ENCODE data around the gene UBA1. TPM values are rescaled to one million over a fixed set of nuclear protein-coding genes. Genes with fewer than 3 reads are reported as not detected.

The UBA1 gene
- total and polyA plus RNA-seq, 12 donors, result 90.9 to 157 (median 124) TPM

DNA sequence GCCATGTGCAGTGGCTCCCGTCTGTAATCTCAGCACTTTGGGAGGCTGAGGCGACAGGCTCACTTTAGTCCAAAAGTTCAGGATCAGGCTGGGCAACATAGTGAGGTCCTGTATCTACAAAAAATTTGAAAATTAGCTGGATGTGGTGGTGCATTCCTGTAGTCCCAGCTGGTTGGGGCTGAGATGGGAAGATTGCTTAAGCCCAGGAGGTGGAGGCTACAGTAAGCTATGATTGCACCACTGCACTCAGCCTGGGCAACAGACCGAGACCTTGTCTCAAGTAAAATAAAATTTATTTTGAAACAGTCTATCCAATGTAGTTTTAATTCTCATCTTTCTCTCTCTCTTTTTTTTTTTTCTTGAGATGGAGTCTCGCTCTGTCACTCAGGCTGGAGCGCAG lies 27.5 kb upstream of the UBA1 start:
- no peak for ATAC-seq
- Histone ChIP-seq H3K36me3 (peaks cover 0 to 31% (median under 1%) of the 10 kb centered on the region in 9 donors), H3K4me3 (no peak overlapping the region), H3K9me3 (peaks cover 0 to 7% (median 0%) of the 10 kb centered on the region in 11 donors), H3K27ac (no peak overlapping the region), H3K27me3 (peaks cover 0 to 19% (median 0%) of the 10 kb centered on the region in 7 donors), H3K4me1 (peaks cover 0 to 14% (median 0%) of the 10 kb centered on the region in 9 donors)
- intact Hi-C loops (cut with DNase I), result no loop called here
- DNase-seq, result no peak
- TF ChIP-seq, protein P1, sequence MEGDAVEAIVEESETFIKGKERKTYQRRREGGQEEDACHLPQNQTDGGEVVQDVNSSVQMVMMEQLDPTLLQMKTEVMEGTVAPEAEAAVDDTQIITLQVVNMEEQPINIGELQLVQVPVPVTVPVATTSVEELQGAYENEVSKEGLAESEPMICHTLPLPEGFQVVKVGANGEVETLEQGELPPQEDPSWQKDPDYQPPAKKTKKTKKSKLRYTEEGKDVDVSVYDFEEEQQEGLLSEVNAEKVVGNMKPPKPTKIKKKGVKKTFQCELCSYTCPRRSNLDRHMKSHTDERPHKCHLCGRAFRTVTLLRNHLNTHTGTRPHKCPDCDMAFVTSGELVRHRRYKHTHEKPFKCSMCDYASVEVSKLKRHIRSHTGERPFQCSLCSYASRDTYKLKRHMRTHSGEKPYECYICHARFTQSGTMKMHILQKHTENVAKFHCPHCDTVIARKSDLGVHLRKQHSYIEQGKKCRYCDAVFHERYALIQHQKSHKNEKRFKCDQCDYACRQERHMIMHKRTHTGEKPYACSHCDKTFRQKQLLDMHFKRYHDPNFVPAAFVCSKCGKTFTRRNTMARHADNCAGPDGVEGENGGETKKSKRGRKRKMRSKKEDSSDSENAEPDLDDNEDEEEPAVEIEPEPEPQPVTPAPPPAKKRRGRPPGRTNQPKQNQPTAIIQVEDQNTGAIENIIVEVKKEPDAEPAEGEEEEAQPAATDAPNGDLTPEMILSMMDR (IDR thresholded peaks at IDR 0.05), result no peak
- 97 to 98% methylated on average over 5 of the region's 5 CpGs for WGBS, 2 donors

DNA sequence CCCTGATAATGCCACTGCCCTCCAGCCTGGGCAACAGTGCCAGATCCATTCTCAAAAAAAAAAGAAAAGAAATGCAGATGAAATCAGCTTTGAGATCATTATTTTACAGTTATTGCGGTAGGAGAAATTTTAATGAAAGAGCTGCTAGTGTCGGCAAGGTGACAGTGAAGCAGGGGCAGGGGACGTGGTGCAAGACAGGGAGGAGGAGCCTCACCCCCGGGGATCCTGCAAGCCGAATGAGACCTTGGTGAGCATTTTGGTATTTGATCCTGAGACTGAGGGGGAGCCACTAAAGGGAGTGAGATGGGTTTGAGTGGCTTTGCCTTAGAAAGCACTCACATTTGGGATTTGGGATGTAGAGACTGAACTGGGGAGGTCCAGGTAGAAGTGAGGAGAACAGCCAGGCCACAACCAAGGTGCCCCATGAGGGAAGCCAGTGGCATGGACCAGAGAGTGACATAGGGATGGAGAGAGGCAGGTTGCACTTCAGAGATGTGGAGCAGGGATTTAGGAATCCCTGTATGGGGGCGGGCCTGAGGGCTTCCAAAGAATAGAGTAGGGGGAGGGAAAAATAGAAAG lies 25.0 kb upstream of the UBA1 start:
- TF ChIP-seq, protein P1 (IDR thresholded peaks at IDR 0.05), result no peak
- H3K27ac ChIP-seq, result no peak overlapping the region
- peaks cover 0 to 43% (median 9%) of the 10 kb centered on the region in 9 donors for H3K36me3 ChIP-seq
- intact Hi-C loops (cut with DNase I), result no loop called here
- H3K4me1 ChIP-seq, result peaks cover 0 to 14% (median 0%) of the 10 kb centered on the region in 9 donors
- no peak for ATAC-seq
- 91% methylated on average over 6 of the region's 6 CpGs for WGBS, 2 donors
- H3K4me3 ChIP-seq, result no peak overlapping the region
- DNase-seq, result no peak
- H3K9me3 ChIP-seq, result peaks cover 0 to 7% (median 0%) of the 10 kb centered on the region in 11 donors
- peaks cover 0 to 29% (median 0%) of the 10 kb centered on the region in 7 donors for H3K27me3 ChIP-seq

DNA sequence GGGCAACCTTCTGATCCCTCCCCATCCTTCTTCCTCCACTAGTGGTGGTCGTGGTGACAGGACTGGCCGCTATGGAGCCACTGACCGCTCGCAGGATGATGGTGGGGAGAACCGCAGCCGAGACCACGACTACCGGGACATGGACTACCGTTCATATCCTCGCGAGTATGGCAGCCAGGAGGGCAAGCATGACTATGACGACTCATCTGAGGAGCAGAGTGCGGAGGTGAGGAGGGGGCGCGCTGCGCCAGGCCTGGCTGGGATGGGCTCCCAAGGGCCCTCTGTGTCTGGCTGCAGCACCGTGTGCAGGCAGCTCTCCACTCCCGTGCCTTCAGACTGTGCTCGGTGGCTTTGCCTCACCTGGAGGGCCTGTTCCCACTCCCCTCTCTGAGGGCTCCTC lies 24.4 kb upstream of the UBA1 start:
- TF ChIP-seq, protein P1 (IDR thresholded peaks at IDR 0.05), result no peak
- no peak for DNase-seq
- Histone ChIP-seq H3K27me3 (peaks cover 0 to 32% (median 0%) of the 10 kb centered on the region in 7 donors), H3K4me3 (no peak overlapping the region), H3K27ac (no peak overlapping the region), H3K36me3 (peaks cover 0 to 45% (median 9%) of the 10 kb centered on the region in 9 donors), H3K9me3 (peaks cover 0 to 7% (median 0%) of the 10 kb centered on the region in 11 donors), H3K4me1 (peaks cover 0 to 14% (median 0%) of the 10 kb centered on the region in 9 donors)
- ATAC-seq, result no peak
- WGBS, 2 donors, result 92 to 98% methylated on average over 13 to 19 of the region's 19 CpGs
- intact Hi-C loops (cut with DNase I), result no loop called here

DNA sequence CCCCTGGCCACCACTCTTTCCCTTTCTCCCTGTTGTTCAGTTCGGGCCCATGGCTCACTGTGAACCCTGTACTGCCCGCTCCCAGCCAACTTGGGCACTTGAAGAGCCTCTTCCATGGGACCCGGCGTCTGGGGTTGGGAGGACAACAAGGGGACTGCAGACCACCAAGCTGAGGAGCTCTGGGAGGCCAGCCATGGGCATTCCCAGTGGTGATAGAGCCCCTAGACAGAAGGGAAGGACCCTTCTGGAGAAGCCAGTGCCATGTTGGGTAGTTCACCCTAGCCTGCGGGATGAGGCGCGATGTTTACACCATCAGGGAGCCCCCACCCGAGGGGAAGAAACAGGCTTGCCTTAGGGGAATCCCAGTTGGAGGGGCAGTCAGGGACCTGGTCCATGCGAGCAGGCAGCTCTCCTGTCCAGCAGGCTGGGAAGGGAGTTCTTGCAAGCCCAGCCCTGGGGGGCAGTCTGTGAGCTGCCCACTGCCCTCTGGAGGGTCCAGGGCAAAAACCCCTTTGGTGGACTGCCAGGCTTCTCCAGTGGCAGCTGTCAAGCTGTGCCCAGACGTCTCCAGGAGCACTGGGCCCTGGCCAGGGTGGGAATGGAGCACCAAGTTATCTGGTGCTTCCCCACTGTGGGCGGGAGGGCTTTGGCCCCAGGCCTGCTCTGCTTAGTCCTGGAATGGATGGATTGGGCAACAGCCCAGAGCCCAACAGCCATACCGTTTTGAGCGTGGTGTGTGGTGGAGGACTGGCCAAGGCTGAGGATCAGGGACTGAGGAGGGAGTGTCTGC lies 23.7 kb upstream of the UBA1 start:
- 63 to 66% methylated on average over 12 to 13 of the region's 13 CpGs for WGBS, 2 donors
- TF ChIP-seq, protein P1 (IDR thresholded peaks at IDR 0.05), result no peak
- peak; percentile 51 to 56 for DNase-seq
- peaks cover 0 to 2% (median 0%) of the 10 kb centered on the region in 11 donors for H3K9me3 ChIP-seq
- ATAC-seq, result peak; percentile 61 to 92 (median 85)
- intact Hi-C loops (cut with DNase I), result no loop called here
- H3K27me3 ChIP-seq, result peaks cover 0 to 37% (median 0%) of the 10 kb centered on the region in 7 donors
- H3K27ac ChIP-seq, result no peak overlapping the region
- H3K4me1 ChIP-seq, result peaks cover 0 to 14% (median 0%) of the 10 kb centered on the region in 9 donors
- H3K4me3 ChIP-seq, result no peak overlapping the region
- peaks cover 0 to 50% (median 9%) of the 10 kb centered on the region in 9 donors for H3K36me3 ChIP-seq

All from heart right ventricle (tissue), 16 donors.